SK-N-SH (cell line): ENCODE measurements around the gene SSNA1. TPM values are rescaled to one million over a fixed set of nuclear protein-coding genes. Genes with fewer than 3 reads are reported as not detected.

Experiments used
- CTCF ChIA-PET: fragments of 300-600, 350-600 bp; formaldehyde crosslinking; extraction: SDS; loops from one replicate; lab custom pipeline; 2021; lab: Yijun Ruan, JAX
- POLR2A ChIA-PET: fragments of 350-600 bp; sonication (Branson Sonifier 250); formaldehyde crosslinking; extraction: SDS; loops from one replicate; lab custom pipeline; 2020; ENCODE audit warnings: antibody characterized with exemption, inconsistent platforms; lab: Yijun Ruan, JAX
- DNase-seq: peaks from one replicate; pipeline ENCODE4 v3.0.0; 2012
- H2AFZ ChIP-seq: fragments of 200-600 bp; sonication (generic); 2 replicates; pipeline ENCODE4 v1.8.1; 2016; ENCODE audit warnings: antibody characterized with exemption, mild to moderate bottlenecking, low read depth
- H3F3A ChIP-seq: fragments of 200-600 bp; sonication (generic); replicated peaks from 2 replicates; pipeline ENCODE3; 2016; ENCODE audit warnings: antibody characterized with exemption, mild to moderate bottlenecking; ENCODE audit not compliant: insufficient read depth
- H3K27ac ChIP-seq, 2 experiments: fragments of 200-500 bp in 1 of 2; fragments of 200-600 bp in 1 of 2; sonication (Bioruptor generic) in 1 of 2; sonication (generic), shearing (Covaris generic) in 1 of 2; 2 replicates each; pipeline versions ENCODE4 v1.5.1 to v1.6.1; 2014 to 2016; ENCODE audit warnings: low read depth in 2 of 2, inconsistent platforms in 1 of 2, low read length in 1 of 2, mild to moderate bottlenecking in 1 of 2, mixed read lengths in 1 of 2
- H3K27me3 ChIP-seq: fragments of 200-600 bp; sonication (generic), shearing (Covaris generic); 2 replicates; pipeline ENCODE4 v1.6.1; 2016; ENCODE audit warnings: mixed run types; ENCODE audit not compliant: insufficient read depth
- H3K36me3 ChIP-seq, 2 experiments: fragments of 200-500 bp in 1 of 2; fragments of 200-600 bp in 1 of 2; sonication (Bioruptor generic) in 1 of 2; sonication (generic) in 1 of 2; replicated peaks in 1 of 2; 2 replicates each; pipeline versions ENCODE3 to v1.5.1; 2014 to 2016; ENCODE audit warnings: low read length in 1 of 2, mild to moderate bottlenecking in 1 of 2; ENCODE audit not compliant: insufficient read depth in 2 of 2, control insufficient read depth in 1 of 2
- H3K4me1 ChIP-seq, 2 experiments: fragments of 200-500 bp in 1 of 2; fragments of 200-600 bp in 1 of 2; sonication (Bioruptor generic) in 1 of 2; sonication (generic), shearing (Covaris generic) in 1 of 2; 2 replicates each; pipeline versions ENCODE4 v1.5.1 to v1.6.1; 2014 to 2016; ENCODE audit warnings: low read depth in 1 of 2, low read length in 1 of 2, mixed run types in 1 of 2; ENCODE audit not compliant: insufficient read depth in 2 of 2, control insufficient read depth in 1 of 2
- H3K4me2 ChIP-seq: fragments of 200-600 bp; sonication (generic), shearing (Covaris generic); 2 replicates; pipeline ENCODE4 v1.6.1; 2017; ENCODE audit warnings: mixed run types
- H3K4me3 ChIP-seq, 2 experiments: fragments of 200-500 bp in 1 of 2; fragments of 200-600 bp in 1 of 2; sonication (Bioruptor generic) in 1 of 2; sonication (generic), shearing (Covaris generic) in 1 of 2; 2 replicates each; pipeline versions ENCODE4 v1.5.1 to v1.8.1; 2014 to 2016; ENCODE audit warnings: low read depth in 2 of 2, inconsistent platforms in 1 of 2, low read length in 1 of 2, mild to moderate bottlenecking in 1 of 2, mixed read lengths in 1 of 2, moderate library complexity in 1 of 2
- H3K79me2 ChIP-seq: fragments of 200-600 bp; sonication (generic); 2 replicates; pipeline ENCODE4 v1.8.1; 2017; ENCODE audit warnings: mild to moderate bottlenecking; ENCODE audit not compliant: insufficient read depth
- H3K9ac ChIP-seq: fragments of 200-600 bp; sonication (generic); 2 replicates; pipeline ENCODE4 v1.6.1; 2017; ENCODE audit warnings: mixed run types
- H3K9me2 ChIP-seq: fragments of 200-600 bp; sonication (generic); 2 replicates; pipeline ENCODE4 v1.6.1; 2017; ENCODE audit warnings: mixed run types
- H3K9me3 ChIP-seq: fragments of 200-600 bp; sonication (generic); 2 replicates; pipeline ENCODE4 v1.6.1; 2017; ENCODE audit warnings: mixed run types, mild to moderate bottlenecking, moderate library complexity
- H4K20me1 ChIP-seq: fragments of 200-600 bp; sonication (generic); 2 replicates; pipeline ENCODE4 v1.6.1; 2017; ENCODE audit warnings: mild to moderate bottlenecking, mixed run types; ENCODE audit not compliant: insufficient read depth
- ELF1 ChIP-seq: IDR thresholded peaks from 2 replicates; pipeline ENCODE4 v1.4.0; 2012
- EZH2phosphoT487 ChIP-seq: fragments of 200-600 bp; sonication (generic); IDR thresholded peaks from 2 replicates; pipeline ENCODE4 v1.6.1; 2017; ENCODE audit warnings: low read depth, mixed run types, mild to moderate bottlenecking, antibody characterized with exemption, moderate library complexity, borderline replicate concordance
- FOSL2 ChIP-seq: IDR thresholded peaks from 2 replicates; pipeline ENCODE4 v1.4.0; 2012; ENCODE audit warnings: low read depth, mild to moderate bottlenecking, moderate library complexity, borderline replicate concordance
- GABPA ChIP-seq: IDR thresholded peaks from 2 replicates; pipeline ENCODE4 v1.4.0; 2012; ENCODE audit warnings: low read depth, mild to moderate bottlenecking
- GATA2 ChIP-seq: sonication (generic); formaldehyde crosslinking; IDR thresholded peaks from 2 replicates; pipeline ENCODE4 v1.5.0; 2020; ENCODE audit warnings: mild to moderate bottlenecking, missing genetic modification reagents
- JUND ChIP-seq: IDR thresholded peaks from 2 replicates; pipeline ENCODE4 v1.4.0; 2012
- MEF2A ChIP-seq: IDR thresholded peaks from 2 replicates; pipeline ENCODE4 v1.4.0; 2012; ENCODE audit warnings: low read depth, borderline replicate concordance
- MXI1 ChIP-seq: IDR thresholded peaks from 2 replicates; pipeline ENCODE4 v1.6.1; 2012; ENCODE audit warnings: mild to moderate bottlenecking, low read depth, low read length, improper control_type of control experiment
- NRF1 ChIP-seq: IDR thresholded peaks from 2 replicates; pipeline ENCODE4 v1.6.1; 2012; ENCODE audit warnings: low read depth, mild to moderate bottlenecking, low read length
- POLR2AphosphoS5 ChIP-seq: IDR thresholded peaks from 2 replicates; pipeline ENCODE4 v1.6.1; 2012; ENCODE audit warnings: low read depth, low read length
- RFX5 ChIP-seq: IDR thresholded peaks from 2 replicates; pipeline ENCODE4 v1.6.1; 2012; ENCODE audit warnings: mild to moderate bottlenecking, improper control_type of control experiment, low read length
- SMC3 ChIP-seq: IDR thresholded peaks from 2 replicates; pipeline ENCODE4 v1.6.1; 2012; ENCODE audit warnings: low read depth, low read length, improper control_type of control experiment
- TAF1 ChIP-seq: IDR thresholded peaks from 2 replicates; pipeline ENCODE4 v1.6.1; 2012; ENCODE audit warnings: low read depth, mild to moderate bottlenecking, low read length, moderate library complexity, borderline replicate concordance
- TCF12 ChIP-seq: IDR thresholded peaks from 2 replicates; pipeline ENCODE4 v1.4.0; 2012
- TEAD4 ChIP-seq: IDR thresholded peaks from 2 replicates; pipeline ENCODE4 v1.4.0; 2012; ENCODE audit warnings: mild to moderate bottlenecking, borderline replicate concordance; ENCODE audit not compliant: insufficient read depth
- WGBS: methylation state at CpG from one replicate; pipeline ENCODE4 v1.1.6; 2017; ENCODE audit warnings: low lambda C conversion rate; 5-methylcytosine and 5-hydroxymethylcytosine counted together
- polyA plus RNA-seq, 3 experiments: library from polyadenylated mRNA; depleted of rRNA; stranded (reverse); fragments of >200 nt; gene quantifications; 2 replicates each; pipeline ENCODE4 v1.2.3, GENCODE V29; 2012
- TF ChIP-seq, protein P1 (sequence below): IDR thresholded peaks from 2 replicates; pipeline ENCODE4 v1.4.0; 2012; ENCODE audit warnings: low read depth, borderline replicate concordance
- TF ChIP-seq, protein P2 (sequence below): IDR thresholded peaks from 2 replicates; pipeline ENCODE4 v1.6.1; 2012; ENCODE audit warnings: mild to moderate bottlenecking, low read depth, low read length, moderate library complexity
- TF ChIP-seq, protein P3 (sequence below): fragments of 150-350 bp; IDR thresholded peaks from 2 replicates; pipeline ENCODE4 v1.6.1; 2016; ENCODE audit warnings: mild to moderate bottlenecking, low read depth, low read length
- TF ChIP-seq, protein P4 (sequence below): IDR thresholded peaks from 2 replicates; pipeline ENCODE4 v1.4.0; 2012; ENCODE audit warnings: low read depth, borderline replicate concordance
- TF ChIP-seq, protein P5 (sequence below): fragments of 200-600 bp; sonication (generic); IDR thresholded peaks from 2 replicates; pipeline ENCODE4 v1.6.1; 2017; ENCODE audit warnings: antibody characterized with exemption, mild to moderate bottlenecking, moderate library complexity

SSNA1 gene
- polyA plus RNA-seq, 1 of the 3 experiments (the other 2 are of a cell fraction), result 124 TPM

DNA sequence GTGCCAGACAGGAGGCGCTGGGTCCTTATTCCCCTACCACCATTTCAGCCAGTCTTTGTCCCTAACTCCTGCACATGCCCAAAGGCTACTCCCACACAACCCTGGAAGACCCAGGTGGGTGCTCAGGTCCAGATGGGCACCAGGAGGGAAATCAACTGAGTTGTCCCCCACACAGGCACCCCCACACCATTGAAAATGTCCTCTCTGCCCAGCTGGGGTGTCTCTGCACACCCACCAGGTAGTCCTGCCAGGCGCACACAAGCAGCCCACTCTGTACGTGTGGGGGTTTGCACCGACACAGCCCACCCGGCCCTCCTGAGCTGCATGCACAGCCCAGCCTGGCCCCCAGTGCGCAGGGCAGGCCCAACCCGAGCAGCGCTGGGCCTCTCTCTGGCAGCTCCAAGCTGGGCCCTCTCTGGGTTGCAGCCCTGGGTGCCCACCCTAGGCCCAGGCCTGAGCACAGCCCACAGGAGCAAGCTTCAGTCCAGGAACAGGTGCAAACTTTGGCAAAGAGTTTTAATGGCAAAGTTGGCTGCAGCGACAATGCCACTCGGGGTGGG, 31.4 kb downstream of the SSNA1 start:
- H3K27ac ChIP-seq, result no peak overlapping the region
- no peaks in the 10 kb centered on the region for H3F3A ChIP-seq
- ChIA-PET CTCF (interaction anchor here (0.9 to 1.1 kb wide), 2 partner anchors 17 kb away, joined by 3 to 6 read pairs; no protein-coding TSS in a partner anchor), POLR2A (interaction anchor here (1.1 to 1.9 kb wide), 2 partner anchors 12 to 19 kb away, joined by 3 to 4 read pairs; no protein-coding TSS in a partner anchor)
- H3K9me3 ChIP-seq, result no peaks in the 10 kb centered on the region
- H3K4me3 ChIP-seq, result no peak overlapping the region
- no peak overlapping the region for H3K9ac ChIP-seq
- H4K20me1 ChIP-seq, result no peaks in the 10 kb centered on the region
- no peaks in the 10 kb centered on the region for H3K79me2 ChIP-seq
- peaks cover 5 to 12% of the 10 kb centered on the region in 2 experiments; a peak in 1 of 4 replicates for H3K4me1 ChIP-seq
- TF ChIP-seq, protein P1, sequence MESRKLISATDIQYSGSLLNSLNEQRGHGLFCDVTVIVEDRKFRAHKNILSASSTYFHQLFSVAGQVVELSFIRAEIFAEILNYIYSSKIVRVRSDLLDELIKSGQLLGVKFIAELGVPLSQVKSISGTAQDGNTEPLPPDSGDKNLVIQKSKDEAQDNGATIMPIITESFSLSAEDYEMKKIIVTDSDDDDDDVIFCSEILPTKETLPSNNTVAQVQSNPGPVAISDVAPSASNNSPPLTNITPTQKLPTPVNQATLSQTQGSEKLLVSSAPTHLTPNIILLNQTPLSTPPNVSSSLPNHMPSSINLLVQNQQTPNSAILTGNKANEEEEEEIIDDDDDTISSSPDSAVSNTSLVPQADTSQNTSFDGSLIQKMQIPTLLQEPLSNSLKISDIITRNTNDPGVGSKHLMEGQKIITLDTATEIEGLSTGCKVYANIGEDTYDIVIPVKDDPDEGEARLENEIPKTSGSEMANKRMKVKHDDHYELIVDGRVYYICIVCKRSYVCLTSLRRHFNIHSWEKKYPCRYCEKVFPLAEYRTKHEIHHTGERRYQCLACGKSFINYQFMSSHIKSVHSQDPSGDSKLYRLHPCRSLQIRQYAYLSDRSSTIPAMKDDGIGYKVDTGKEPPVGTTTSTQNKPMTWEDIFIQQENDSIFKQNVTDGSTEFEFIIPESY, result no peak
- TF ChIP-seq FOSL2, result no peak
- TF ChIP-seq, protein P2, sequence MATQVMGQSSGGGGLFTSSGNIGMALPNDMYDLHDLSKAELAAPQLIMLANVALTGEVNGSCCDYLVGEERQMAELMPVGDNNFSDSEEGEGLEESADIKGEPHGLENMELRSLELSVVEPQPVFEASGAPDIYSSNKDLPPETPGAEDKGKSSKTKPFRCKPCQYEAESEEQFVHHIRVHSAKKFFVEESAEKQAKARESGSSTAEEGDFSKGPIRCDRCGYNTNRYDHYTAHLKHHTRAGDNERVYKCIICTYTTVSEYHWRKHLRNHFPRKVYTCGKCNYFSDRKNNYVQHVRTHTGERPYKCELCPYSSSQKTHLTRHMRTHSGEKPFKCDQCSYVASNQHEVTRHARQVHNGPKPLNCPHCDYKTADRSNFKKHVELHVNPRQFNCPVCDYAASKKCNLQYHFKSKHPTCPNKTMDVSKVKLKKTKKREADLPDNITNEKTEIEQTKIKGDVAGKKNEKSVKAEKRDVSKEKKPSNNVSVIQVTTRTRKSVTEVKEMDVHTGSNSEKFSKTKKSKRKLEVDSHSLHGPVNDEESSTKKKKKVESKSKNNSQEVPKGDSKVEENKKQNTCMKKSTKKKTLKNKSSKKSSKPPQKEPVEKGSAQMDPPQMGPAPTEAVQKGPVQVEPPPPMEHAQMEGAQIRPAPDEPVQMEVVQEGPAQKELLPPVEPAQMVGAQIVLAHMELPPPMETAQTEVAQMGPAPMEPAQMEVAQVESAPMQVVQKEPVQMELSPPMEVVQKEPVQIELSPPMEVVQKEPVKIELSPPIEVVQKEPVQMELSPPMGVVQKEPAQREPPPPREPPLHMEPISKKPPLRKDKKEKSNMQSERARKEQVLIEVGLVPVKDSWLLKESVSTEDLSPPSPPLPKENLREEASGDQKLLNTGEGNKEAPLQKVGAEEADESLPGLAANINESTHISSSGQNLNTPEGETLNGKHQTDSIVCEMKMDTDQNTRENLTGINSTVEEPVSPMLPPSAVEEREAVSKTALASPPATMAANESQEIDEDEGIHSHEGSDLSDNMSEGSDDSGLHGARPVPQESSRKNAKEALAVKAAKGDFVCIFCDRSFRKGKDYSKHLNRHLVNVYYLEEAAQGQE, result no peak
- TF ChIP-seq, protein P3, sequence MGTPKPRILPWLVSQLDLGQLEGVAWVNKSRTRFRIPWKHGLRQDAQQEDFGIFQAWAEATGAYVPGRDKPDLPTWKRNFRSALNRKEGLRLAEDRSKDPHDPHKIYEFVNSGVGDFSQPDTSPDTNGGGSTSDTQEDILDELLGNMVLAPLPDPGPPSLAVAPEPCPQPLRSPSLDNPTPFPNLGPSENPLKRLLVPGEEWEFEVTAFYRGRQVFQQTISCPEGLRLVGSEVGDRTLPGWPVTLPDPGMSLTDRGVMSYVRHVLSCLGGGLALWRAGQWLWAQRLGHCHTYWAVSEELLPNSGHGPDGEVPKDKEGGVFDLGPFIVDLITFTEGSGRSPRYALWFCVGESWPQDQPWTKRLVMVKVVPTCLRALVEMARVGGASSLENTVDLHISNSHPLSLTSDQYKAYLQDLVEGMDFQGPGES, result no peak
- TF ChIP-seq, protein P4, sequence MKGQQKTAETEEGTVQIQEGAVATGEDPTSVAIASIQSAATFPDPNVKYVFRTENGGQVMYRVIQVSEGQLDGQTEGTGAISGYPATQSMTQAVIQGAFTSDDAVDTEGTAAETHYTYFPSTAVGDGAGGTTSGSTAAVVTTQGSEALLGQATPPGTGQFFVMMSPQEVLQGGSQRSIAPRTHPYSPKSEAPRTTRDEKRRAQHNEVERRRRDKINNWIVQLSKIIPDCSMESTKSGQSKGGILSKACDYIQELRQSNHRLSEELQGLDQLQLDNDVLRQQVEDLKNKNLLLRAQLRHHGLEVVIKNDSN, result no peak
- no peak for TF ChIP-seq EZH2phosphoT487
- TF ChIP-seq TEAD4, result no peak
- TF ChIP-seq GABPA, result no peak
- TF ChIP-seq JUND, result no peak
- no peak for TF ChIP-seq MEF2A
- no peak for TF ChIP-seq TCF12
- TF ChIP-seq, protein P5, sequence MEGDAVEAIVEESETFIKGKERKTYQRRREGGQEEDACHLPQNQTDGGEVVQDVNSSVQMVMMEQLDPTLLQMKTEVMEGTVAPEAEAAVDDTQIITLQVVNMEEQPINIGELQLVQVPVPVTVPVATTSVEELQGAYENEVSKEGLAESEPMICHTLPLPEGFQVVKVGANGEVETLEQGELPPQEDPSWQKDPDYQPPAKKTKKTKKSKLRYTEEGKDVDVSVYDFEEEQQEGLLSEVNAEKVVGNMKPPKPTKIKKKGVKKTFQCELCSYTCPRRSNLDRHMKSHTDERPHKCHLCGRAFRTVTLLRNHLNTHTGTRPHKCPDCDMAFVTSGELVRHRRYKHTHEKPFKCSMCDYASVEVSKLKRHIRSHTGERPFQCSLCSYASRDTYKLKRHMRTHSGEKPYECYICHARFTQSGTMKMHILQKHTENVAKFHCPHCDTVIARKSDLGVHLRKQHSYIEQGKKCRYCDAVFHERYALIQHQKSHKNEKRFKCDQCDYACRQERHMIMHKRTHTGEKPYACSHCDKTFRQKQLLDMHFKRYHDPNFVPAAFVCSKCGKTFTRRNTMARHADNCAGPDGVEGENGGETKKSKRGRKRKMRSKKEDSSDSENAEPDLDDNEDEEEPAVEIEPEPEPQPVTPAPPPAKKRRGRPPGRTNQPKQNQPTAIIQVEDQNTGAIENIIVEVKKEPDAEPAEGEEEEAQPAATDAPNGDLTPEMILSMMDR, result no peak
- TF ChIP-seq GATA2 (CRISPR knock-in tag), result no peak
- TF ChIP-seq SMC3, result no peak
- TF ChIP-seq POLR2AphosphoS5, result no peak
- no peak for TF ChIP-seq ELF1
- TF ChIP-seq TAF1, result no peak
- TF ChIP-seq RFX5, result no peak
- no peak for TF ChIP-seq NRF1
- TF ChIP-seq MXI1, result no peak
- H2AFZ ChIP-seq, result no peak overlapping the region
- H3K9me2 ChIP-seq, result no peaks in the 10 kb centered on the region
- no peak overlapping the region for H3K4me2 ChIP-seq
- H3K27me3 ChIP-seq, result no peaks in the 10 kb centered on the region
- DNase-seq, result no peak
- H3K36me3 ChIP-seq, result peaks cover 0 to 6% of the 10 kb centered on the region in 2 experiments
- 96% methylated on average over 9 of the region's 10 CpGs for WGBS
